Activated naive CD8-positive, alpha-beta T cell (primary cell): ENCODE results near the gene CXCL9.

Experiments
- H3K27ac Mint-ChIP-seq: one replicate; pipeline ENCODE4 v1.8.0; 2021; ENCODE audit warnings: mixed read lengths
- H3K27me3 Mint-ChIP-seq: one replicate; pipeline ENCODE4 v1.8.0; 2021; ENCODE audit warnings: mixed read lengths
- H3K36me3 Mint-ChIP-seq: one replicate; pipeline ENCODE4 v1.8.0; 2021; ENCODE audit warnings: mixed read lengths
- H3K4me1 Mint-ChIP-seq: one replicate; pipeline ENCODE4 v1.8.0; 2021; ENCODE audit warnings: low read depth, mixed read lengths
- H3K4me3 Mint-ChIP-seq: one replicate; pipeline ENCODE4 v1.8.0; 2021; ENCODE audit warnings: mild to moderate bottlenecking, mixed read lengths
- H3K9me3 Mint-ChIP-seq: one replicate; pipeline ENCODE4 v1.8.0; 2021; ENCODE audit warnings: low read depth, mixed read lengths

CXCL9 gene

DNA sequence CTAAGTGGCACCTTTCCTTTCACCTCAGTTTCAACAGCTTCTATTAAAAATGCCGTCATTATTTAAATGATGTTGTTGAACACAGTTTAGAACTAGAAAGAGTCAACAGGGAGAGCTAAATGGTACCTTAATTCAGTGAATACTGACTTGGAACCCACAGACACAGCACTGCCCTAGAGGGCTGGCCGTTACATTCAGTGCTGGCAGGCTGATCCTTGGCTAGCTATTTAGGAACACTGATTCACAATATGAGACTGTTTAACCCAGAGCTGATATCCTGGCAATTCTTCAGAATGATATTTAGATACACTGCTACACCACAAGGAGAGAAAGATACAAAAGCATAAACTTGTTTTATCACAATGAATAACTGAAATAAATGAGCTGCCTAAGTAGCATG, 53.8 kb downstream of the CXCL9 start:
- Mint-ChIP-seq H3K27me3 (no peaks in the 10 kb centered on the region), H3K36me3 (peaks cover 13% of the 10 kb centered on the region), H3K9me3 (no peaks in the 10 kb centered on the region), H3K27ac (no peak overlapping the region), H3K4me1 (peaks cover 3% of the 10 kb centered on the region), H3K4me3 (no peak overlapping the region)
